SK-N-DZ (cell line): ENCODE measurements around the gene EXOSC7.

Source experiments
- DNase-seq: peaks from one replicate; pipeline ENCODE4 v3.0.0-alpha.2; 2015; ENCODE audit warnings: low spot score
- small RNA-seq, 2 experiments: library from RNA; depleted of rRNA; stranded (forward); fragments of <200 nt; gene quantifications; one replicate each; pipeline ENCODE3, GENCODE V24; 2014

Gene EXOSC7

GRCh38 chr3:45054196-45054857 lies 78.3 kb downstream of the EXOSC7 start:
- no peak for DNase-seq

GRCh38 chr3:45055032-45055410 lies 79.0 kb downstream of the EXOSC7 start:
- no peak for DNase-seq

- DNase-seq, result no peak
These were observed 79.5 kb downstream of the EXOSC7 start for GRCh38 chr3:45055411-45056143.

GRCh38 chr3:45056608-45057301 lies 80.7 kb downstream of the EXOSC7 start:
- no peak for DNase-seq

- no peak for DNase-seq
These were observed 81.5 kb downstream of the EXOSC7 start for GRCh38 chr3:45057557-45057956.

- no peak for DNase-seq
These were observed 83.1 kb downstream of the EXOSC7 start for GRCh38 chr3:45059132-45059531.

GRCh38 chr3:45060165-45060892 lies 84.3 kb downstream of the EXOSC7 start:
- DNase-seq, result no peak

Small RNA genes lying within 50 kb of the gene (small RNA-seq; reads per million reads assigned to genes)
- gene RNU5B-3P, result 0.10 to 2.0 reads per million in 2 experiments
